HG02981 (cell line): ENCODE measurements around the gene TRIM69.
A peak's percentile ranks its signal among the peaks of the same experiment; 100 is the strongest.

Experiments
- ATAC-seq: cut with Tn5 transposase; IDR thresholded peaks from one replicate; pipeline ENCODE4 v1.9.1; 2021; ENCODE audit warnings: mild to moderate bottlenecking, moderate library complexity; ENCODE audit not compliant: unreplicated experiment

Gene TRIM69

DNA sequence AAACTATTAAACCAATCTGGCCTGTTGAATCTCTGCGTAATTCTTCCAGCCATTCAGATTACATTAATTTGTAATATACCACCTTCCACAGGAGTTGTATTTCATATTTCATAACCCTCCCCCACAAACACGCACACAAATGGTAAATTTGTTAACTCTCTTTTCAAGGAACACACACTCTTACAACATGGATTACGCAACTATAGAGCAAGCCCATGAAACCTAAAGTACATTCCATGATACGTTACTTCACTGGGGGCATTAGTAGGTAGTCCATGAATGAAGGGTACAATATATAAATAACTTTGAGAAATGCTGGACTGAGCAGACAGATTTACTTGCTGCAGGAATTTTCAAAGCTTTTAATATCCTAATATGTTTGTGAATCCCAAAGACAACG lies 65.0 kb downstream of the TRIM69 start:
- no peak for ATAC-seq

DNA sequence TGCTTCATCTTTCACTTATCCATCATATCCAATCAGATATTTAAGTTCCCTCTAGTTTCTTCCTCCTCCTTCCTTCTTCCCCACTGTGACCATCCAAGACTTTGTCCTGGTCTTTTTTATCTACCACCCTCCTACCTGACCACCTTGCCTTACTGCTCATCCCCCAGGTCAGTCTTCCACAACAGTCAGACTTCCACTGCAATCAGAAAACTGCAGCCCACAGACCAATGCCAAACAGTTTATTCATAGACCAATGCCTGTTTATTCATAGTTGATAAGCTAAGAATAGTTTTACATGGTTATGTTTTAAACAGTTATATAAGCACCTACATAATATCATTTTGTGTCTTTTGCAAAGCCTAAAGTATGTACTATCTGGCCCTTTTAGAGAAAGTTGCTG lies 65.5 kb downstream of the TRIM69 start:
- no peak for ATAC-seq

DNA sequence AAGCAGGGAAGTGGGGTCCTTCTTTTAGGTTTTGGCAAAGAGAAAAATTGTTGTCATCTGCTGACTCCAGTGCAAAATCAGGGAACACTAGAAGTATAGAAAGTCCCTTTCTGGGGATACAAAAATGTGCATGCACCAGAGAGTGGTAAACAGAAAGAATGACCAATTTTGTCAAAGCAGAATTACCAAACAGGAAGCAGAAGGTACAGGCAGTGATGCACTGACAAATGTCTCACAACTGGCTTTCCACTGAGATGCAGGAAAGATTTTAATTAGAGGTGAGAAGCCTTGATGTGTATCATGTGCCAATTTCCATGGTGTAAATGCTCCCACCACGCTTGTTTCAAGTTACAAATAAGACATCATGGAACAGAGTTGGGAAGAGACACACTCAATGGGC lies 66.0 kb downstream of the TRIM69 start:
- peak; percentile 50 for ATAC-seq

DNA sequence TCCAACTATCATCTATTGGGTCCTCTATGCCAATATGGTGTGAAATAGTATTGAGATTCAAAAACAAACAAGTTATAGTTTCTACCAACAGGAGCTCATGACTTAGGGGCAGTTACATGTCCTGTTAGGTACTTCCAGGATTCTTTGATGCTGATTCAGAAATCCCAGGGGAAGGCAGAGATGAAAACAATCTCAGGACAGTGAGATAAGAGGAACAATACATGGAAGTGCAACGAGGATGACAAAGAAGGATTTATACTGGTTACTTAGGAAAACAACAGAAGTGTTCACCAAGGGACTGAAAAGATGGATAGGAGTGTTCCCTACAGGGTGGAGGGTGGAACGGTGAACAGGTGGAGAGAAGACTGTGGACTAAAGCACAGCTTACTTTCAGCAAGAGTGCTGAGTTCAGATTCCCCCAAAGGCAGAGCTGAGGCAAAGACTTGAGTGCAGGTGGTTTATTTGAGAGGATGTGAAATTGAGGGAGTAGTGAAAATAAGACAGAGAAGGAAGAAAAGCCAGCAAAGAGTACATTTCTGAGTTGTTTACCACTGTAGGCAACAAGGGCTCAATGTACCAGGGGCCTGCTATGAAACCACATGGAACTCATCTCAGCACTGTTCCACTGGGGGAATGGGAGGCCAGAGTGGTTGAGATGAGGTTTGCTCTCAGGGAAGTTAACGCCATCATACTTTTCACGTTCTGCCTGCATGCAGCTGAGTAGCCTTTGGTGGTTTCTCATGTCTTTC lies 68.1 kb downstream of the TRIM69 start:
- no peak for ATAC-seq

DNA sequence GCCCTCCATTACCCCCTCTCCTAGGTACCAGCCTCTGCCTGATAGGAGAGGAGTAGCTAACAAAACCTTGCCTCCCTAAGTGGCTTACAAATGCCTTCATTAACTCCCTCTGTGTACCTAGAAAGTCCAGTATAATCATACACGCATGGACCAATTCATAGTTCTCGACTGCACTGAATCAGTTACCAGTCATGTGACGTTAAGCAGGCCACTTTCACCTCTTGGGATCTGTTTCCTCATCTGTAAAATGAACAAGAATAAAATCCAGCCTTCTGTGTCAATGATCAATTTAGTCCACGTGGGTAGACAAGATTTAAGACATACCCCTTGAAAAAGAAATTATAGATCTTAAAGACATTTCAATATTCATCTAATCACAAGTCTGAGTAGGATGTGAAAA lies 72.2 kb downstream of the TRIM69 start:
- no peak for ATAC-seq

DNA sequence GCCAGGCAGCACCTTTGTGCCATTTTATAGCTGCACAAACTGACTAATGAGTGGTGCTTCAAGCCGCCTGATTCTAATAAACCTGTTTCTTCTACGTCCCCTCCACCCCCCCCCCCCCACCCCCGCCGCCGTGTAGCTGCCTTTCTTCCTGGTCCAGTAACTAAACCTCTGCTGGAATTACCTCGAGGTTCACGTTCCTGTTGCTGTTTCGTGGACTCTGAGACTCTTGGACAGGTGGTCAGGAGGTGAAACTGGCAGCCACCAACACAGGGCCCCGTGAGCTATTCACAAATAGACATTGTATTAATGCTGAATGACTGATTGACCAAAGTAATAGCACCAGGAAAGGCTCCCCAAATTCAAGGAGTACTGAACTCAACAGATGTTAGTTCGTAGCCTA lies 73.9 kb downstream of the TRIM69 start:
- no peak for ATAC-seq

DNA sequence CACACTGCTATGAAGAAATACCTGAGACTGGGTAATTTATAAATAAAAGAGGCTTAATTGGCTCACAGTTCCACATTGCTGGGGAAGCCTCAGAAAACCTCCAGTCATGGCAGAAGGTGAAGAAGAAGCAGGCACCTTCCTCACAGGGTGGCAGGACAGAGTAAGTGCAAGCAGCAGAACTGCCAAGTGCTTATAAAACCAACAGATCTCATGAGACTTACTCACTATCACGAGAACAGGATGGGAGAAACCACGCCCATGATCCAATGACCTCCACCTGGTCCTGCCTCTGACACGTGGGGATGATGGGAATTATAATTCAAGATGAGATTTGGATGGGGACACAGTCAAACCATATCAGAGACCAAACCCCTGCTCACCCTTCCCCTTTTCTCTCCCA lies 75.0 kb downstream of the TRIM69 start:
- ATAC-seq = no peak

DNA sequence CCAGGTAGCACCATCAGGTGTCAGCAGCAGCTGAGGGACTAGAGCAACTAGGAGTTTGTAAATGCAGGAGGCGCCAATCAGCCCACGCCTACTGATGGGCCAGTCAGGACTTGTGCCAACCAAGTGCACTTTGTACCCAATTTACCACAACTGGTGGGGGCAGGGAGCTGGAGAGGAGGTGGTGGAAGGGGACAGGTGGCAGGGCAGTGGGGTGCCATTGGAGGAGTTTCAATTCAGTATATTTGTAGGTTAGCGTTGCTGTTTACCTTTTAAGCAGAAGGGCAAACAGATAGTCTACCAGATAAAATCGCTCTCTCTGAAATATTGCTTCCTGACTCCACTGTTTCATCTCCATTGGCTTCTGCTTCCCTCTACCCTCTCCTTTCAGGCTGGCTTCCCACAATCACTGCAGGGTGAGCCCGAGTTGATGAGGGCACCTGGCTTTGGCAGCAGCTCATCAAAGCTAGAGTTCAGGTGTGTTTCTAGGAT lies 75.7 kb downstream of the TRIM69 start:
- no peak for ATAC-seq

DNA sequence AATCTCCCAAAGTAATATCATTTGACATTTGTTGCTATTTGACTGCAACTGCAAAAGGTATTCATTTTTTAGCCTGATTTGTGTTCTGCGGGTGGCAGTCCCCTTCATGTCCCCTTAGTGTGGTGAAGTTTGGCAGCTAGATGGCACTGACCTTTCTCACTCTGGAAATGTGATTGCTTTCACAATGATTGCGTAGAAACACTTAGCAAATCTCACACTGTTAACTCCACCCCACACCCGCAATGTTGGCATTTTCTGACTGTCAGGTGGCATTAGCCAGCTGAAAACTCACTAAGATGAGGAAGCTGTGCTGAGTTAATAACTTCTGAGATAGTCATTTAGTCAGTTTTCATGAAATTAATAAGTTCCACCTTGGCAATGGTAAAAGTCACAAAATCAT lies 76.9 kb downstream of the TRIM69 start:
- no peak for ATAC-seq
